A549 (cell line): ENCODE measurements around the gene PHF23. TPM values are rescaled to one million over a fixed set of nuclear protein-coding genes. Genes with fewer than 3 reads are reported as not detected.
A peak's percentile ranks its signal among the peaks of the same experiment; 100 is the strongest.

Source experiments
- ATAC-seq, 2 experiments: fragments of 200-7000 bp in 1 of 2; fragments of >200 bp in 1 of 2; cut with Nextera tagmentation in 1 of 2; cut with Tn5 transposase in 1 of 2; 3 replicates each; pipeline versions ENCODE4 v1.8.0 to v1.9.1; 2018 to 2020; ENCODE audit warnings: mild to moderate bottlenecking in 1 of 2, moderate library complexity in 1 of 2
- CTCF ChIA-PET: fragments of 300-600 bp; sonication (Branson Sonifier 250); formaldehyde crosslinking; extraction: SDS; loops from one replicate; lab custom pipeline; 2021; ENCODE audit warnings: antibody characterized with exemption, inconsistent platforms; lab: Yijun Ruan, JAX
- POLR2A ChIA-PET: fragments of 350-600 bp; formaldehyde crosslinking; extraction: SDS; loops from one replicate; lab custom pipeline; 2021; ENCODE audit warnings: antibody characterized with exemption, inconsistent platforms; lab: Yijun Ruan, JAX
- DNase-seq, 2 experiments: peaks; one replicate each; pipeline versions ENCODE4 v3.0.0 to v3.0.0-alpha.2; 2011 to 2016; ENCODE audit warnings: low read depth in 1 of 2, low spot score in 1 of 2
- FAIRE-seq: peaks from 2 replicates; lab custom pipeline; 2011; peaks lifted over from hg19 to GRCh38; lab: Jason Lieb, UNC
- H3K27ac ChIP-seq, 2 experiments: fragments of >200 bp; sonication (Bioruptor Twin); formaldehyde crosslinking; 3 replicates each; pipeline ENCODE4 v1.5.1; 2016 to 2017
- H3K4me1 ChIP-seq: fragments of >200 bp; sonication (Bioruptor Twin); formaldehyde crosslinking; 3 replicates; pipeline ENCODE4 v1.6.1; 2016
- H3K4me2 ChIP-seq: fragments of >200 bp; sonication (Bioruptor Twin); formaldehyde crosslinking; 3 replicates; pipeline ENCODE4 v1.6.1; 2016
- H3K4me3 ChIP-seq: fragments of >200 bp; sonication (Bioruptor Twin); formaldehyde crosslinking; 3 replicates; pipeline ENCODE4 v1.5.1; 2016
- H3K9me3 ChIP-seq: fragments of >200 bp; sonication (Bioruptor Twin); formaldehyde crosslinking; 3 replicates; pipeline ENCODE4 v1.6.1; 2016
- CBX2 ChIP-seq: fragments of 200-600 bp; sonication (generic); IDR thresholded peaks from 2 replicates; pipeline ENCODE4 v1.6.1; 2016; ENCODE audit warnings: low read depth, mild to moderate bottlenecking, borderline replicate concordance
- CHD2 ChIP-seq: fragments of 150-350 bp; IDR thresholded peaks from 2 replicates; pipeline ENCODE4 v1.6.1; 2014; ENCODE audit warnings: low read length; ENCODE audit not compliant: partially characterized antibody
- CHD4 ChIP-seq: fragments of 200-600 bp; sonication (generic); IDR thresholded peaks from 2 replicates; pipeline ENCODE4 v1.6.1; 2016; ENCODE audit warnings: antibody characterized with exemption, mild to moderate bottlenecking, borderline replicate concordance
- CTCF ChIP-seq: fragments of >200 bp; sonication (Bioruptor Twin); formaldehyde crosslinking; IDR thresholded peaks from 3 replicates; pipeline ENCODE4 v1.5.1; 2016
- EHF ChIP-seq: fragments of 250-450 bp; sonication (Bioruptor Pico); IDR thresholded peaks from 2 replicates; pipeline ENCODE4 v1.5.0; 2020; ENCODE audit warnings: mild to moderate bottlenecking
- EHMT2 ChIP-seq: fragments of 200-600 bp; sonication (generic); IDR thresholded peaks from 2 replicates; pipeline ENCODE4 v1.6.1; 2016; ENCODE audit warnings: antibody characterized with exemption, low read depth, mild to moderate bottlenecking, moderate library complexity
- ELK1 ChIP-seq: fragments of 150-350 bp; IDR thresholded peaks from 2 replicates; pipeline ENCODE4 v1.6.1; 2014; ENCODE audit warnings: low read depth, mild to moderate bottlenecking, low read length
- ESRRA ChIP-seq: fragments of 150-350 bp; IDR thresholded peaks from 2 replicates; pipeline ENCODE4 v1.6.1; 2014; ENCODE audit warnings: mild to moderate bottlenecking, low read length, borderline replicate concordance
- FOSL2 ChIP-seq, 2 experiments: fragments of 450-650 bp in 1 of 2; fragments of >200 bp in 1 of 2; sonication (Bioruptor Twin) in 1 of 2; formaldehyde crosslinking; IDR thresholded peaks; 2 replicates each; pipeline versions ENCODE4 v1.5.0 to v1.6.1; 2016 to 2020; ENCODE audit warnings: mild to moderate bottlenecking in 1 of 2, moderate library complexity in 1 of 2
- HDAC2 ChIP-seq: fragments of 200-600 bp; sonication (generic); IDR thresholded peaks from 2 replicates; pipeline ENCODE4 v1.6.1; 2016
- HOXB5 ChIP-seq: fragments of 250-450 bp; sonication (Bioruptor Pico); IDR thresholded peaks from 2 replicates; pipeline ENCODE4 v1.5.0; 2020; ENCODE audit warnings: mild to moderate bottlenecking, moderate library complexity
- JUNB ChIP-seq: fragments of >200 bp; sonication (Bioruptor Twin); formaldehyde crosslinking; IDR thresholded peaks from 2 replicates; pipeline ENCODE4 v1.6.1; 2016
- KDM1A ChIP-seq: fragments of 200-600 bp; sonication (generic); IDR thresholded peaks from 2 replicates; pipeline ENCODE4 v1.6.1; 2016; ENCODE audit warnings: low read depth, mild to moderate bottlenecking
- MAZ ChIP-seq: fragments of 150-350 bp; IDR thresholded peaks from 2 replicates; pipeline ENCODE4 v1.6.1; 2014; ENCODE audit warnings: antibody characterized with exemption, low read depth, low read length, borderline replicate concordance
- NPAS2 ChIP-seq: fragments of 250-450 bp; sonication (Bioruptor Pico); IDR thresholded peaks from 2 replicates; pipeline ENCODE4 v1.8.0; 2022; ENCODE audit warnings: mild to moderate bottlenecking, moderate library complexity, borderline replicate concordance
- PBX3 ChIP-seq: IDR thresholded peaks from 2 replicates; pipeline ENCODE4 v1.6.1; 2012
- POLR2A ChIP-seq: IDR thresholded peaks from 2 replicates; pipeline ENCODE4 v1.6.1; 2012; ENCODE audit warnings: mild to moderate bottlenecking, low read length
- POLR2AphosphoS2 ChIP-seq: conservative IDR thresholded peaks from 2 replicates; pipeline ENCODE4 v1.6.1; 2012; ENCODE audit warnings: low read length, improper control_type of control experiment, inconsistent platforms
- RFX5 ChIP-seq: fragments of 450-650 bp; IDR thresholded peaks from 2 replicates; pipeline ENCODE4 v1.7.1; 2014; ENCODE audit warnings: antibody characterized with exemption, mild to moderate bottlenecking, moderate library complexity
- TP53 ChIP-seq: fragments of 250-450 bp; sonication (Bioruptor Pico); IDR thresholded peaks from 2 replicates; pipeline ENCODE4 v1.5.0; 2021; ENCODE audit warnings: mild to moderate bottlenecking, moderate library complexity
- ZSCAN20 ChIP-seq: fragments of 250-450 bp; sonication (Bioruptor Pico); IDR thresholded peaks from 2 replicates; pipeline ENCODE4 v1.8.0; 2022; ENCODE audit warnings: mild to moderate bottlenecking, moderate library complexity
- WGBS: methylation state at CpG from one replicate; pipeline ENCODE4 v1.1.6; 2017; ENCODE audit errors: missing lambda C conversion rate; 5-methylcytosine and 5-hydroxymethylcytosine counted together
- polyA plus RNA-seq, 4 experiments: library from polyadenylated mRNA; depleted of rRNA in 3 of 4; stranded (reverse); fragments of >200 nt; fragmentation: RNase III in 1 of 4; extraction: RNeasy Plus Mini Kit Qiagen cat#74134 plus additional on column Dnase treatment in 1 of 4; gene quantifications; 2 replicates in 3 of 4; 3 replicates in 1 of 4; pipeline ENCODE4 v1.2.3, GENCODE V29; 2011 to 2017

Gene PHF23
- polyA plus RNA-seq, 2 of the 4 experiments (the other 2 are of a cell fraction): 52.1 to 80.2 TPM

GRCh38 chr17:7263801-7264078 is 24.5 kb upstream of the PHF23 start (continued):
- TF ChIP-seq CHD4 (no peak), POLR2A (no peak), ELK1 (no peak), MAZ (no peak), POLR2AphosphoS2 (no peak), JUNB (no peak)
- TF ChIP-seq, all 56 proteins: peak for 0

- DNase-seq: peak in 1 of 2 experiments; percentile 46
- peak overlapping the region; percentile 79 for H3K4me2 ChIP-seq
- FAIRE-seq: no peak
These were observed 23.9 kb upstream of the PHF23 start for GRCh38 chr17:7262935-7263800.

GRCh38 chr17:7262192-7262934 is 23.1 kb upstream of the PHF23 start, which contains the start of gene CLDN7:
Gene CLDN7 (minus strand): TSS chr17:7262478. CDS start chr17:7262043, 435 bp downstream.
- Histone ChIP-seq H3K4me2 (peak within 1 kb of the TSS; percentile 79), H3K27ac (peak within 1 kb of the TSS; percentile 73 to 83), H3K4me1 (peaks cover 65% of the 10 kb centered on the region), H3K9me3 (no peaks in the 10 kb centered on the region), H3K4me3 (no peak within 1 kb of the TSS)
- ChIA-PET CTCF (interaction anchor here (1.1 to 4.3 kb wide), 4 partner anchors 18 to 34 kb away, joined by 3 to 52 read pairs (median 4); partner anchors contain the start of gene SLC2A4), POLR2A (no interaction called here)
- 90% methylated on average over 64 of the region's 64 CpGs for WGBS
- ATAC-seq (no peak), DNase-seq (no peak), FAIRE-seq (no peak)
- TF ChIP-seq ESRRA: no peak
- TF ChIP-seq EHF (CRISPR knock-in tag): no peak
- TF ChIP-seq HOXB5 (CRISPR knock-in tag): no peak
- no peak for TF ChIP-seq PBX3
- TF ChIP-seq CHD2: no peak
- no peak for TF ChIP-seq TP53
- no peak for TF ChIP-seq CTCF
- TF ChIP-seq NPAS2 (CRISPR knock-in tag): no peak
- TF ChIP-seq ZSCAN20 (CRISPR knock-in tag): no peak

More at GRCh38 chr17:7262935-7263800, 23.9 kb upstream of the PHF23 start:
- 65% methylated on average over 26 of the region's 26 CpGs for WGBS
- ATAC-seq: peak; percentile 20 to 22; a peak in 4 of 6 replicates
- peaks cover 65% of the 10 kb centered on the region for H3K4me1 ChIP-seq
- H3K4me3 ChIP-seq: no peak overlapping the region
- CTCF ChIA-PET: interaction anchor here (1.1 to 4.3 kb wide), 5 partner anchors 9 to 217 kb away, joined by 3 to 52 read pairs (median 4); partner anchors contain the start of gene SLC2A4
- POLR2A ChIA-PET: interaction anchor here (0.8 kb wide), 1 partner anchor 44 kb away, joined by 4 read pairs; the partner anchor contains the start of gene DLG4
- no peaks in the 10 kb centered on the region for H3K9me3 ChIP-seq
- no peak for TF ChIP-seq ELK1
- TF ChIP-seq FOSL2 (IDR thresholded peaks at IDR 0.05): no peak
- TF ChIP-seq FOSL2 (CRISPR knock-in tag; IDR thresholded peaks at IDR 0.05): no peak
- TF ChIP-seq RFX5: no peak
- TF ChIP-seq EHMT2: no peak
- TF ChIP-seq POLR2A: no peak
- no peak for TF ChIP-seq CBX2
- TF ChIP-seq KDM1A: no peak
- no peak for TF ChIP-seq HDAC2
- no peak for TF ChIP-seq CTCF
- H3K27ac ChIP-seq: peak overlapping the region; percentile 73 to 83
